Trophoblast cell (in vitro differentiated cells and primary cell): ENCODE data around the gene MAP3K1.
A peak's percentile ranks its signal among the peaks of the same experiment; 100 is the strongest.

Experiments
- DNase-seq, 2 donors: peaks; one replicate each; pipeline ENCODE4 v3.0.0-alpha.2; 2016
- H2AFZ ChIP-seq: 2 replicates; pipeline ENCODE4 v1.6.1; 2013; ENCODE audit warnings: low read length, moderate library complexity, mild to moderate bottlenecking; ENCODE audit not compliant: insufficient read depth, poor library complexity
- H2AK5ac ChIP-seq: 2 replicates; pipeline ENCODE4 v1.6.1; 2013; ENCODE audit warnings: mild to moderate bottlenecking, low read length
- H2BK120ac ChIP-seq: 2 replicates; pipeline ENCODE4 v1.6.1; 2013; ENCODE audit warnings: low read length, mild to moderate bottlenecking, moderate library complexity; ENCODE audit not compliant: insufficient read depth, poor library complexity
- H2BK12ac ChIP-seq: 2 replicates; pipeline ENCODE4 v1.6.1; 2013; ENCODE audit warnings: mild to moderate bottlenecking, low read length, moderate library complexity
- H2BK5ac ChIP-seq: 2 replicates; pipeline ENCODE4 v1.6.1; 2013; ENCODE audit warnings: low read length, low read depth, moderate library complexity, mild to moderate bottlenecking; ENCODE audit not compliant: poor library complexity
- H3K14ac ChIP-seq: 2 replicates; pipeline ENCODE4 v1.6.1; 2013; ENCODE audit warnings: mild to moderate bottlenecking, low read length
- H3K18ac ChIP-seq: 2 replicates; pipeline ENCODE4 v1.6.1; 2013; ENCODE audit warnings: mild to moderate bottlenecking, low read length
- H3K23ac ChIP-seq: 2 replicates; pipeline ENCODE4 v1.6.1; 2013; ENCODE audit warnings: low read length
- H3K27ac ChIP-seq: 2 replicates; pipeline ENCODE4 v1.5.1; 2013; ENCODE audit warnings: low read depth, mild to moderate bottlenecking, inconsistent platforms, low read length, moderate library complexity
- H3K27me3 ChIP-seq: 2 replicates; pipeline ENCODE4 v1.6.1; 2013; ENCODE audit warnings: inconsistent platforms, mild to moderate bottlenecking, low read length, moderate library complexity; ENCODE audit not compliant: insufficient read depth
- H3K36me3 ChIP-seq, 2 experiments: 1 replicate in 1 of 2; 2 replicates in 1 of 2; pipeline ENCODE4 v1.6.1; 2013; ENCODE audit warnings: low read length in 2 of 2, mild to moderate bottlenecking in 2 of 2, moderate library complexity in 1 of 2; ENCODE audit not compliant: insufficient read depth in 2 of 2, control insufficient read depth in 1 of 2
- H3K4ac ChIP-seq: 2 replicates; pipeline ENCODE4 v1.6.1; 2013; ENCODE audit warnings: low read depth, mild to moderate bottlenecking, low read length, moderate library complexity
- H3K4me1 ChIP-seq, 2 experiments: 1 replicate in 1 of 2; 2 replicates in 1 of 2; pipeline ENCODE4 v1.6.1; 2013; ENCODE audit warnings: low read length in 2 of 2, mild to moderate bottlenecking in 2 of 2, moderate library complexity in 1 of 2; ENCODE audit not compliant: insufficient read depth in 2 of 2, control insufficient read depth in 1 of 2
- H3K4me2 ChIP-seq: 2 replicates; pipeline ENCODE4 v1.6.1; 2013; ENCODE audit warnings: inconsistent platforms, mild to moderate bottlenecking, low read length, moderate library complexity
- H3K4me3 ChIP-seq: 2 replicates; pipeline ENCODE4 v1.5.1; 2013; ENCODE audit warnings: mild to moderate bottlenecking, low read depth, low read length, inconsistent platforms
- H3K79me1 ChIP-seq: one replicate; pipeline ENCODE4 v1.6.1; 2013; ENCODE audit warnings: low read length
- H3K79me2 ChIP-seq: 2 replicates; pipeline ENCODE4 v1.6.1; 2013; ENCODE audit warnings: low read length, mild to moderate bottlenecking; ENCODE audit not compliant: control insufficient read depth, insufficient read depth, poor library complexity
- H3K9ac ChIP-seq: 2 replicates; pipeline ENCODE4 v1.6.1; 2013; ENCODE audit warnings: mild to moderate bottlenecking, low read length
- H3K9me3 ChIP-seq: 2 replicates; pipeline ENCODE4 v1.6.1; 2013; ENCODE audit warnings: low read depth, mild to moderate bottlenecking, control low read depth, inconsistent platforms, low read length; ENCODE audit not compliant: insufficient read depth
- H4K12ac ChIP-seq: 2 replicates; pipeline ENCODE4 v1.6.1; 2013; ENCODE audit warnings: low read depth, mild to moderate bottlenecking, low read length, moderate library complexity
- H4K8ac ChIP-seq: 2 replicates; pipeline ENCODE4 v1.6.1; 2013; ENCODE audit warnings: low read depth, mild to moderate bottlenecking, low read length, moderate library complexity
- H4K91ac ChIP-seq: one replicate; pipeline ENCODE4 v1.6.1; 2013; ENCODE audit warnings: low read depth, mild to moderate bottlenecking, low read length, moderate library complexity
- WGBS: extraction: QIAGEN DNeasy Blood & Tissue Kit; methylation state at CpG from one replicate; pipeline ENCODE4 v1.1.7; 2013; ENCODE audit warnings: missing lambda C conversion rate; ENCODE audit not compliant: insufficient read length, insufficient coverage; ENCODE audit errors: extremely low coverage; 5-methylcytosine and 5-hydroxymethylcytosine counted together

MAP3K1 gene

DNA sequence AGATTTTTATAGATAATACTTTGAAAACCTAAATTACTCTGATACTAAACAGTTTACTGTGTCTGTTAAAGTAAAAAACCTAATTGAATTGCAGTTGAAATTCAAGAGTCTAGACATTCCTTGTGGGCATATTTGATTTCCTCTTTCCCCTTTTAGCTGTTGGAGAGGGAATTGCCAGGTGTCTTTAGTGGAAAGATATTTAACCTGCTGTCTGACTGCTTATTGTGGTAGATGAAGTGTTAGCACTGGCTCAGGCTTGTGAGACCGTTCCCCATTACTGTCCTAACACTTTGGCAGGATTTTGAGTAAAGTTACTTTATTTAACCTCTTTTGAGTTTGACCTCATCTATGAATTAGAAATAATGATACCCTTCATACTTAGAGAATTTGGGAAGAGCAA is 16.4 kb downstream of the MAP3K1 start:
- Histone ChIP-seq H3K4ac (no peak overlapping the region), H3K18ac (no peak overlapping the region), H4K91ac (no peak overlapping the region), H3K4me1 (peaks cover 8% of the 10 kb centered on the region in 2 experiments), H2BK5ac (no peak overlapping the region), H3K79me2 (peaks cover 4% of the 10 kb centered on the region), H2BK12ac (no peak overlapping the region), H3K14ac (no peak overlapping the region), H3K4me3 (no peak overlapping the region), H3K27ac (no peak overlapping the region), H3K79me1 (no peaks in the 10 kb centered on the region), H3K9ac (no peak overlapping the region), H2BK120ac (no peak overlapping the region), H3K23ac (no peak overlapping the region), H4K12ac (no peak overlapping the region), H4K8ac (no peak overlapping the region), H3K36me3 (no peaks in the 10 kb centered on the region), H2AFZ (no peak overlapping the region), H3K4me2 (no peak overlapping the region), H3K27me3 (no peaks in the 10 kb centered on the region), H3K9me3 (peaks cover 2% of the 10 kb centered on the region), H2AK5ac (no peak overlapping the region)
- WGBS = no CpG with 5 or more reads among the region's 1 CpG
- no peak for DNase-seq

- Histone ChIP-seq H3K4me2 (no peak overlapping the region), H2AK5ac (no peak overlapping the region), H3K4me3 (no peak overlapping the region), H4K8ac (no peak overlapping the region), H4K91ac (no peak overlapping the region), H2BK12ac (no peak overlapping the region), H3K4me1 (peaks cover 8 to 9% of the 10 kb centered on the region in 2 experiments), H4K12ac (no peak overlapping the region), H3K9ac (no peak overlapping the region), H2BK120ac (no peak overlapping the region), H3K36me3 (no peaks in the 10 kb centered on the region), H3K79me1 (peaks cover 3% of the 10 kb centered on the region), H3K27me3 (no peaks in the 10 kb centered on the region), H2AFZ (no peak overlapping the region), H3K23ac (no peak overlapping the region), H3K27ac (no peak overlapping the region), H2BK5ac (no peak overlapping the region), H3K14ac (no peak overlapping the region), H3K18ac (no peak overlapping the region), H3K79me2 (peaks cover 4% of the 10 kb centered on the region), H3K4ac (peak overlapping the region; percentile 24), H3K9me3 (no peaks in the 10 kb centered on the region)
- no CpG with 5 or more reads among the region's 4 CpGs for WGBS
- DNase-seq = no peak
These were observed 18.0 kb downstream of the MAP3K1 start for GRCh38 chr5:56833325-56833724.

DNA sequence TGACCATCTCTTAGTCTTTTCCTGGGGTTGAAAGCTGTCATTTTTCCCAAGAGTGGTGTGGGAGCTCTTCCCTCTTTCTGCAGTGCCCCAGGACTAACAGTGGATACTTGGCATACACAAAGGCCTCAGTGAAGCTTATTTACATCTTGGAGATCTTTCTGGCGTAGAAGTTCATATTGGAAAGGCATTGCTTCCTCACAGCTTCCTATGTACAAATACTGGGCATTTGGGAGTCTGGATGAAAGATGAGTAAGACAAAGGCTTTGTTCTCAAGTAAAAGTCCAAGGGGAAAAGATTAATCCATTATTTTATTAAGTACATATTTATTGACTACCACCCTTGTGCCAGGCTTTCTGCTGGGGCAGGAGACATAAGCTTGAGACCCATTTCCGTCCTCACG is 22.0 kb downstream of the MAP3K1 start:
- WGBS = no CpG with 5 or more reads among the region's 3 CpGs
- no peak overlapping the region for H3K14ac ChIP-seq
- peak overlapping the region; percentile 47 for H2BK5ac ChIP-seq
- no peaks in the 10 kb centered on the region for H3K27me3 ChIP-seq
- H4K12ac ChIP-seq = no peak overlapping the region
- no peak overlapping the region for H3K4me3 ChIP-seq
- H3K27ac ChIP-seq = no peak overlapping the region
- H3K36me3 ChIP-seq = no peaks in the 10 kb centered on the region
- no peak for DNase-seq
- H3K18ac ChIP-seq = no peak overlapping the region
- H2BK12ac ChIP-seq = peak overlapping the region; percentile 13
- no peak overlapping the region for H2AFZ ChIP-seq
- H3K4me2 ChIP-seq = no peak overlapping the region
- H4K8ac ChIP-seq = no peak overlapping the region
- no peak overlapping the region for H2BK120ac ChIP-seq
- H3K9me3 ChIP-seq = no peaks in the 10 kb centered on the region
- no peak overlapping the region for H3K23ac ChIP-seq
- H3K9ac ChIP-seq = no peak overlapping the region
- peaks cover 8 to 9% of the 10 kb centered on the region in 2 experiments for H3K4me1 ChIP-seq
- peak overlapping the region; percentile 67 for H3K4ac ChIP-seq
- peaks cover 3% of the 10 kb centered on the region for H3K79me1 ChIP-seq
- peaks cover 5% of the 10 kb centered on the region for H3K79me2 ChIP-seq
- no peak overlapping the region for H2AK5ac ChIP-seq
- peak overlapping the region; percentile 35 for H4K91ac ChIP-seq

GRCh38 chr5:56837956-56838355 is 22.6 kb downstream of the MAP3K1 start:
- H4K12ac ChIP-seq = no peak overlapping the region
- peaks cover 5% of the 10 kb centered on the region for H3K79me2 ChIP-seq
- H2BK12ac ChIP-seq = peak overlapping the region; percentile 13
- H3K79me1 ChIP-seq = peaks cover 3% of the 10 kb centered on the region
- peak overlapping the region; percentile 35 for H4K91ac ChIP-seq
- no CpG with 5 or more reads among the region's 1 CpG for WGBS
- no peak overlapping the region for H3K4me2 ChIP-seq
- H3K27ac ChIP-seq = no peak overlapping the region
- no peaks in the 10 kb centered on the region for H3K36me3 ChIP-seq
- no peak overlapping the region for H3K4me3 ChIP-seq
- H3K4me1 ChIP-seq = peaks cover 8 to 9% of the 10 kb centered on the region in 2 experiments
- no peaks in the 10 kb centered on the region for H3K9me3 ChIP-seq
- H3K4ac ChIP-seq = peak overlapping the region; percentile 67
- H2AK5ac ChIP-seq = peak overlapping the region; percentile 53
- no peak overlapping the region for H4K8ac ChIP-seq
- no peak overlapping the region for H3K14ac ChIP-seq
- peak overlapping the region; percentile 47 for H2BK5ac ChIP-seq
- DNase-seq = no peak
- H3K18ac ChIP-seq = no peak overlapping the region
- H2BK120ac ChIP-seq = peak overlapping the region; percentile 69
- H3K23ac ChIP-seq = no peak overlapping the region
- H3K9ac ChIP-seq = no peak overlapping the region
- no peaks in the 10 kb centered on the region for H3K27me3 ChIP-seq
- H2AFZ ChIP-seq = no peak overlapping the region
